K562 (cell line): ENCODE data around the gene SLC6A8. TPM values are rescaled to one million over a fixed set of nuclear protein-coding genes. Genes with fewer than 3 reads are reported as not detected.

Source experiments
- BHLHE40 ChIP-seq: IDR thresholded peaks from 2 replicates; pipeline ENCODE4 v1.6.1; 2011; ENCODE audit warnings: low read length, improper control_type of control experiment
- FOXA3 ChIP-seq, 2 experiments: fragments of 450-650 bp in 1 of 2; sonication (generic) in 1 of 2; formaldehyde crosslinking; IDR thresholded peaks in 1 of 2; conservative IDR thresholded peaks in 1 of 2; 2 replicates each; pipeline versions ENCODE4 v1.4.0 to v1.8.0; 2020 to 2022; ENCODE audit warnings: mild to moderate bottlenecking in 2 of 2, missing genetic modification reagents in 1 of 2
- GABPB1 ChIP-seq: sonication (generic); formaldehyde crosslinking; IDR thresholded peaks from 2 replicates; pipeline ENCODE4 v1.8.0; 2022; ENCODE audit warnings: mild to moderate bottlenecking, missing genetic modification reagents
- HNRNPK ChIP-seq: fragments of 200-400 bp; formaldehyde crosslinking; IDR thresholded peaks from one replicate; pipeline ENCODE4 v1.6.1; 2018; ENCODE audit warnings: mild to moderate bottlenecking, low read depth, low read length; ENCODE audit not compliant: poor library complexity, severe bottlenecking
- ILK ChIP-seq: fragments of 450-650 bp; IDR thresholded peaks from 2 replicates; pipeline ENCODE4 v1.6.1; 2016; ENCODE audit warnings: missing genetic modification characterization, low read depth, mild to moderate bottlenecking, missing compliant biosample characterization, moderate library complexity, borderline replicate concordance
- KAT2B ChIP-seq: IDR thresholded peaks from one replicate; pipeline ENCODE4 v1.6.1; 2012; ENCODE audit warnings: low read depth, mild to moderate bottlenecking, control low read depth, inconsistent platforms, low read length, moderate library complexity
- KLF13 ChIP-seq: fragments of 450-650 bp; IDR thresholded peaks from 2 replicates; pipeline ENCODE4 v1.6.1; 2016; ENCODE audit warnings: missing genetic modification characterization, low read depth, mild to moderate bottlenecking, missing compliant biosample characterization, moderate library complexity, borderline replicate concordance
- NEUROD1 ChIP-seq: fragments of 150-350 bp; IDR thresholded peaks from 2 replicates; pipeline ENCODE4 v1.6.1; 2014; ENCODE audit warnings: borderline replicate concordance, low read length, low read depth; ENCODE audit not compliant: partially characterized antibody
- NFIX ChIP-seq: fragments of 250-450 bp; sonication (Bioruptor Pico); IDR thresholded peaks from 2 replicates; pipeline ENCODE4 v1.4.0; 2020; ENCODE audit warnings: low read depth, mild to moderate bottlenecking, moderate library complexity
- PRMT5 ChIP-seq: sonication (generic); formaldehyde crosslinking; IDR thresholded peaks from 2 replicates; pipeline ENCODE4 v1.5.0; 2020; ENCODE audit warnings: missing genetic modification reagents
- RCOR1 ChIP-seq, 2 experiments: IDR thresholded peaks; 2 replicates each; pipeline ENCODE4 v1.6.1; 2012; ENCODE audit warnings: low read depth in 2 of 2, low read length in 2 of 2, borderline replicate concordance in 1 of 2, improper control_type of control experiment in 1 of 2
- SMAD4 ChIP-seq: fragments of 250-450 bp; sonication (Bioruptor Pico); conservative IDR thresholded peaks from 2 replicates; pipeline ENCODE4 v1.8.0; 2021; ENCODE audit warnings: inconsistent platforms, mild to moderate bottlenecking, moderate library complexity
- TRIM25 ChIP-seq: fragments of 450-650 bp; IDR thresholded peaks from 2 replicates; pipeline ENCODE4 v1.7.0; 2016; ENCODE audit warnings: borderline replicate concordance
- ZC3H4 ChIP-seq: sonication (generic); formaldehyde crosslinking; IDR thresholded peaks from 2 replicates; pipeline ENCODE4 v1.9.0; 2021; ENCODE audit warnings: missing genetic modification reagents, borderline replicate concordance
- ZNF3 ChIP-seq: fragments of 250-450 bp; sonication (Bioruptor Pico); IDR thresholded peaks from 2 replicates; pipeline ENCODE4 v1.5.0; 2021; ENCODE audit warnings: mild to moderate bottlenecking, moderate library complexity
- polyA plus RNA-seq, 8 experiments: library from polyadenylated mRNA; depleted of rRNA in 4 of 8; stranded (reverse) in 5 of 8; unstranded in 3 of 8; fragments of >200 nt; fragmentation: Nextera tagmentation in 2 of 8; fragmentation: Illumina TruSeq in 1 of 8; extraction: Ambion mirVana in 2 of 8; extraction: Trizol in 1 of 8; gene quantifications; 2 replicates each; pipeline versions ENCODE4 v1.2.1 to v1.2.3, GENCODE V29; 2011 to 2014; ENCODE audit warnings: inconsistent platforms in 1 of 8, missing spikeins in 1 of 8
- total RNA-seq, 7 experiments: library from RNA; depleted of rRNA in 6 of 7; stranded (reverse); fragments of >200 nt in 6 of 7; fragmentation: Illumina TruSeq in 2 of 7; extraction: Trizol in 2 of 7; gene quantifications; 2 replicates each; pipeline versions ENCODE4 v1.2.1 to v1.2.3, GENCODE V29; 2011 to 2021; ENCODE audit warnings: low replicate concordance in 1 of 7
- TF ChIP-seq, protein P1 (sequence below): fragments of 450-650 bp; formaldehyde crosslinking; IDR thresholded peaks from 2 replicates; pipeline ENCODE4 v1.4.0; 2022; ENCODE audit warnings: mild to moderate bottlenecking, moderate library complexity
- TF ChIP-seq, protein P2 (sequence below), 2 experiments: fragments of 450-650 bp; formaldehyde crosslinking in 1 of 2; IDR thresholded peaks; 2 replicates each; pipeline versions ENCODE4 v1.4.0 to v1.6.1; 2014 to 2020; ENCODE audit warnings: mild to moderate bottlenecking in 2 of 2, borderline replicate concordance in 1 of 2, low read depth in 1 of 2

Gene SLC6A8
- total and polyA plus RNA-seq, 9 of the 15 experiments (the other 6 are each of a cell fraction or from before 2014, with no cell fraction given), result 0.68 to 144 (median 34.3) TPM

DNA sequence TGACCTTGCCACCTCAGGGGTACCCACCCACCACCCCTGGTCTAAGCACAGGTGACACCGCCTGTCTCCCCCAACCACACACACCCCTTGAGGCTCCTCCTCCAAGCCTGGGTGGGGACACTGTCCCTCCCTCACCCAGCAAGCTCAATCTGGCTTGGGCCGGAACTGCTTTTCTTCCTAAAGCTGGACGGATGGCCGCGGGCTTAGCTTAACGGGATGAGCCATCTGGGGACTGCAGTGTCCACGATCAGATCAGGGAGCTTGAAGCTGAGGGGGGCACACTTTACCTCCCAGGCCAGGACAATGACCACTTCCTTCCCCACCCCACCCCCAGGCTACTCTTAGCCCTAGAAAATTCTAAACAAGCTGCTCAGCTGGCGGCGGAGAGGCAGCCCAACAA, 1.0 kb upstream of the SLC6A8 start (continued):
- TF ChIP-seq HNRNPK (no peak), BHLHE40 (no peak), ILK (tag) (no peak), KLF13 (no peak), ZC3H4 (CRISPR knock-in tag) (no peak), NEUROD1 (no peak), ZNF3 (no peak), KAT2B (no peak), SMAD4 (CRISPR knock-in tag) (no peak), FOXA3 (CRISPR knock-in tag; conservative IDR thresholded peaks at IDR 0.05 in 1 of 2, IDR thresholded peaks at IDR 0.05 in 1 of 2) (no peak), RCOR1 (IDR thresholded peaks at IDR 0.05; ENCODE audit: borderline replicate concordance in 1 of 2, low read depth in 2 of 2, low read length in 2 of 2) (0 out of 4 replicates have a peak, but pooled peaks of 1 of the 2 experiments have one; percentile 37), GABPB1 (CRISPR knock-in tag) (no peak; the same call in 1 of the 2 replicates), PRMT5 (CRISPR knock-in tag) (no peak), NFIX (no peak), TRIM25 (no peak)
- TF ChIP-seq, protein P1, sequence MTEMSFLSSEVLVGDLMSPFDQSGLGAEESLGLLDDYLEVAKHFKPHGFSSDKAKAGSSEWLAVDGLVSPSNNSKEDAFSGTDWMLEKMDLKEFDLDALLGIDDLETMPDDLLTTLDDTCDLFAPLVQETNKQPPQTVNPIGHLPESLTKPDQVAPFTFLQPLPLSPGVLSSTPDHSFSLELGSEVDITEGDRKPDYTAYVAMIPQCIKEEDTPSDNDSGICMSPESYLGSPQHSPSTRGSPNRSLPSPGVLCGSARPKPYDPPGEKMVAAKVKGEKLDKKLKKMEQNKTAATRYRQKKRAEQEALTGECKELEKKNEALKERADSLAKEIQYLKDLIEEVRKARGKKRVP (CRISPR knock-in tag), result no peak
- TF ChIP-seq, protein P2, sequence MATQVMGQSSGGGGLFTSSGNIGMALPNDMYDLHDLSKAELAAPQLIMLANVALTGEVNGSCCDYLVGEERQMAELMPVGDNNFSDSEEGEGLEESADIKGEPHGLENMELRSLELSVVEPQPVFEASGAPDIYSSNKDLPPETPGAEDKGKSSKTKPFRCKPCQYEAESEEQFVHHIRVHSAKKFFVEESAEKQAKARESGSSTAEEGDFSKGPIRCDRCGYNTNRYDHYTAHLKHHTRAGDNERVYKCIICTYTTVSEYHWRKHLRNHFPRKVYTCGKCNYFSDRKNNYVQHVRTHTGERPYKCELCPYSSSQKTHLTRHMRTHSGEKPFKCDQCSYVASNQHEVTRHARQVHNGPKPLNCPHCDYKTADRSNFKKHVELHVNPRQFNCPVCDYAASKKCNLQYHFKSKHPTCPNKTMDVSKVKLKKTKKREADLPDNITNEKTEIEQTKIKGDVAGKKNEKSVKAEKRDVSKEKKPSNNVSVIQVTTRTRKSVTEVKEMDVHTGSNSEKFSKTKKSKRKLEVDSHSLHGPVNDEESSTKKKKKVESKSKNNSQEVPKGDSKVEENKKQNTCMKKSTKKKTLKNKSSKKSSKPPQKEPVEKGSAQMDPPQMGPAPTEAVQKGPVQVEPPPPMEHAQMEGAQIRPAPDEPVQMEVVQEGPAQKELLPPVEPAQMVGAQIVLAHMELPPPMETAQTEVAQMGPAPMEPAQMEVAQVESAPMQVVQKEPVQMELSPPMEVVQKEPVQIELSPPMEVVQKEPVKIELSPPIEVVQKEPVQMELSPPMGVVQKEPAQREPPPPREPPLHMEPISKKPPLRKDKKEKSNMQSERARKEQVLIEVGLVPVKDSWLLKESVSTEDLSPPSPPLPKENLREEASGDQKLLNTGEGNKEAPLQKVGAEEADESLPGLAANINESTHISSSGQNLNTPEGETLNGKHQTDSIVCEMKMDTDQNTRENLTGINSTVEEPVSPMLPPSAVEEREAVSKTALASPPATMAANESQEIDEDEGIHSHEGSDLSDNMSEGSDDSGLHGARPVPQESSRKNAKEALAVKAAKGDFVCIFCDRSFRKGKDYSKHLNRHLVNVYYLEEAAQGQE (IDR thresholded peaks at IDR 0.05; ENCODE audit: borderline replicate concordance), result peak; percentile 98
- TF ChIP-seq, protein P2 (CRISPR knock-in tag; IDR thresholded peaks at IDR 0.05; ENCODE audit: low read depth), result no peak
